GM12873 (cell line): Measurements from ENCODE around the gene CREB3L4.

Experiments used
- CTCF ChIP-seq: IDR thresholded peaks from 2 replicates; pipeline ENCODE4 v1.5.1; 2012; ENCODE audit warnings: low read depth, mild to moderate bottlenecking, moderate library complexity, low read length, control low read depth; ENCODE audit not compliant: insufficient read depth; ENCODE audit errors: missing control alignments

Gene CREB3L4

GRCh38 chr1:153973525-153973924, 5.8 kb downstream of the CREB3L4 start:
- no peak for TF ChIP-seq CTCF

GRCh38 chr1:153976819-153977249, 9.1 kb downstream of the CREB3L4 start:
- TF ChIP-seq CTCF, result no peak

- TF ChIP-seq CTCF, result peak; percentile 1
These were observed 9.8 kb downstream of the CREB3L4 start, which contains the start of gene JTB for GRCh38 chr1:153977250-153978240. TSS of gene JTB (minus strand) at chr1:153977674. CDS start at chr1:153977252, 422 bp downstream.

GRCh38 chr1:153978274-153978909, 10.7 kb downstream of the CREB3L4 start:
- no peak for TF ChIP-seq CTCF

GRCh38 chr1:153984123-153984894, 16.6 kb downstream of the CREB3L4 start:
- no peak for TF ChIP-seq CTCF

GRCh38 chr1:153985341-153985912, 17.7 kb downstream of the CREB3L4 start:
- no peak for TF ChIP-seq CTCF
